ENCODE measurements around the gene OR1F1. TPM values are rescaled to one million over a fixed set of nuclear protein-coding genes. Genes with fewer than 3 reads are reported as not detected.

OR1F1 gene
- total RNA-seq, 1 experiment from 2014 or later = 0.26 TPM

- in situ Hi-C loops (cut with HindIII; ENCODE audit: low pct_unique_long_range_greater_than_20kb, low sequenced_read_pairs) = no loop called here
- no peak for DNase-seq (ENCODE audit: low read depth, low spot score)
- Histone ChIP-seq H3K27ac (ENCODE audit: low read length) (no peak overlapping the region), H3K27me3 (ENCODE audit: control insufficient read depth, insufficient read depth, low read length) (no peaks in the 10 kb centered on the region), H3K4me3 (ENCODE audit: low read depth in 2 of 2, low read length in 2 of 2) (no peak overlapping the region), H3K4me1 (ENCODE audit: control insufficient read depth, insufficient read depth, low read length) (0 out of 2 replicates have a peak, but pooled peaks cover 3% of the 10 kb centered on the region), H3K9me3 (ENCODE audit: control insufficient read depth, insufficient read depth, low read depth, low read length) (peaks cover 29% of the 10 kb centered on the region), H3K36me3 (ENCODE audit: control insufficient read depth, insufficient read depth, low read length) (peaks cover 9% of the 10 kb centered on the region; the same call in 1 of the 2 replicates)
- no TSS peak for BruUV-seq (replicated peaks)
- ChIA-PET POLR2A (no interaction called here), CTCF (no interaction called here)
- ATAC-seq = no peak
- intact Hi-C loops (cut with micrococcal nuclease; ENCODE audit: unreplicated experiment) = no loop called here
- TF ChIP-seq TCF7L2 (IDR thresholded peaks at IDR 0.05; ENCODE audit: low read depth, low read length) = no peak
- no peak for TF ChIP-seq SIN3A (IDR thresholded peaks at IDR 0.05; ENCODE audit: borderline replicate concordance, insufficient read depth, low read depth, low read length)
- TF ChIP-seq, protein P1, sequence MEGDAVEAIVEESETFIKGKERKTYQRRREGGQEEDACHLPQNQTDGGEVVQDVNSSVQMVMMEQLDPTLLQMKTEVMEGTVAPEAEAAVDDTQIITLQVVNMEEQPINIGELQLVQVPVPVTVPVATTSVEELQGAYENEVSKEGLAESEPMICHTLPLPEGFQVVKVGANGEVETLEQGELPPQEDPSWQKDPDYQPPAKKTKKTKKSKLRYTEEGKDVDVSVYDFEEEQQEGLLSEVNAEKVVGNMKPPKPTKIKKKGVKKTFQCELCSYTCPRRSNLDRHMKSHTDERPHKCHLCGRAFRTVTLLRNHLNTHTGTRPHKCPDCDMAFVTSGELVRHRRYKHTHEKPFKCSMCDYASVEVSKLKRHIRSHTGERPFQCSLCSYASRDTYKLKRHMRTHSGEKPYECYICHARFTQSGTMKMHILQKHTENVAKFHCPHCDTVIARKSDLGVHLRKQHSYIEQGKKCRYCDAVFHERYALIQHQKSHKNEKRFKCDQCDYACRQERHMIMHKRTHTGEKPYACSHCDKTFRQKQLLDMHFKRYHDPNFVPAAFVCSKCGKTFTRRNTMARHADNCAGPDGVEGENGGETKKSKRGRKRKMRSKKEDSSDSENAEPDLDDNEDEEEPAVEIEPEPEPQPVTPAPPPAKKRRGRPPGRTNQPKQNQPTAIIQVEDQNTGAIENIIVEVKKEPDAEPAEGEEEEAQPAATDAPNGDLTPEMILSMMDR (IDR thresholded peaks at IDR 0.05) = no peak
- TF ChIP-seq POLR2AphosphoS5 (IDR thresholded peaks at IDR 0.05; ENCODE audit: low read depth, low read length) = no peak
- TF ChIP-seq REST (IDR thresholded peaks at IDR 0.05; ENCODE audit: insufficient read depth in 1 of 2, low read depth in 2 of 2, low read length in 1 of 2) = no peak
These were observed 48.1 kb downstream of the OR1F1 start for GRCh38 chr16:3235856-3236669.

DNA sequence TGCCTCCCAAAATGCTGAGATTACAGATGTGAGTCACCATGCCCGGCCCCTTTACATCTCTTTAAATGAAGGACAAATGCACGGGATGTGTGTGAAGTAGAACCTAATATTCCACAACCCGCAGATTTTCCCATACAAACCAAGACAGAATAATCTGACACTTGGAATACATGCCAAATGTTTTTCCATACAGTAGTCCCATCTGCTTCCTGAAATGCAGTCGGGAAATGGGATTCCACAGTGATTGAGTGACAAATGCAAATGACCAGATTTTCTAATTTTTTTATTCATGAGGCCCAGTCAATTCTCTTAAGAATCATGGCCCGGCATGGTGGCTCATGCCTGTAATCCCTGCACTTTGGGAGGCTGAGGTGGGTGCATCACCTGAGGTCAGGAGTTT lies 53.8 kb downstream of the OR1F1 start:
- Histone ChIP-seq H3K4me1 (ENCODE audit: control insufficient read depth, insufficient read depth, low read length) (no peaks in the 10 kb centered on the region), H3K27ac (ENCODE audit: low read length) (no peak overlapping the region), H3K4me3 (ENCODE audit: low read depth in 2 of 2, low read length in 2 of 2) (no peak overlapping the region), H3K9me3 (ENCODE audit: control insufficient read depth, insufficient read depth, low read depth, low read length) (no peaks in the 10 kb centered on the region), H3K27me3 (ENCODE audit: control insufficient read depth, insufficient read depth, low read length) (no peaks in the 10 kb centered on the region), H3K36me3 (ENCODE audit: control insufficient read depth, insufficient read depth, low read length) (no peaks in the 10 kb centered on the region)
- ChIA-PET CTCF (interaction anchor here (0.6 kb wide), 2 partner anchors 32 to 962 kb away, joined by 3 to 6 read pairs; no protein-coding TSS in a partner anchor), POLR2A (no interaction called here)
- in situ Hi-C loops (cut with HindIII; ENCODE audit: low pct_unique_long_range_greater_than_20kb, low sequenced_read_pairs) (no loop called here), intact Hi-C loops (cut with micrococcal nuclease; ENCODE audit: unreplicated experiment) (no loop called here)
- ATAC-seq (no peak), DNase-seq (ENCODE audit: low read depth, low spot score) (no peak)
- TF ChIP-seq, protein P1 (IDR thresholded peaks at IDR 0.05) = no peak
- TF ChIP-seq SIN3A (IDR thresholded peaks at IDR 0.05; ENCODE audit: borderline replicate concordance, insufficient read depth, low read depth, low read length) = no peak
- TF ChIP-seq REST (IDR thresholded peaks at IDR 0.05; ENCODE audit: insufficient read depth in 1 of 2, low read depth in 2 of 2, low read length in 1 of 2) = no peak
- no peak for TF ChIP-seq TCF7L2 (IDR thresholded peaks at IDR 0.05; ENCODE audit: low read depth, low read length)
- no peak for TF ChIP-seq POLR2AphosphoS5 (IDR thresholded peaks at IDR 0.05; ENCODE audit: low read depth, low read length)
- BruUV-seq (replicated peaks) = no TSS peak

All from Panc1 (cell line).